Measurements from ENCODE around the gene FOXI1.

- TF ChIP-seq POLR2A (IDR thresholded peaks at IDR 0.05; ENCODE audit: low read depth, low read length): no peak
- TF ChIP-seq POLR2AphosphoS5 (IDR thresholded peaks at IDR 0.05; ENCODE audit: low read depth, low read length): no peak
- TF ChIP-seq TAF1 (IDR thresholded peaks at IDR 0.05; ENCODE audit: borderline replicate concordance, low read depth, low read length): no peak
Measured at GRCh38 chr5:170155771-170156170, 50.1 kb downstream of the FOXI1 start.

Data from GM12892 (cell line).